ENCODE data around the gene SPIN2B. TPM values are rescaled to one million over a fixed set of nuclear protein-coding genes. Genes with fewer than 3 reads are reported as not detected.
"Not testable (repeated sequence)": the region's sequence is repeated elsewhere in the genome, so short reads cannot be mapped to it uniquely, and the experiment has no call there.

SPIN2B gene
- total and polyA plus RNA-seq, 2 donors (not counting 3 experiments of a cell fraction or from before 2014, with no cell fraction given), result 7.1 to 8.8 TPM

- ChIA-PET CTCF (no interaction called here), POLR2A (no interaction called here)
- H4K20me1 ChIP-seq (replicated peaks; ENCODE audit: control insufficient read depth, extremely low read depth, insufficient read depth, low read length), result no peaks in the 10 kb centered on the region
- peak overlapping the region; percentile 90 for H3K4me2 ChIP-seq (ENCODE audit: insufficient read depth, low read length)
- H3K27me3 ChIP-seq (ENCODE audit: control insufficient read depth in 2 of 2, insufficient read depth in 2 of 2, low read length in 2 of 2), result no peaks in the 10 kb centered on the region
- no peak for FAIRE-seq
- BruUV-seq (replicated peaks), result no TSS peak
- TF ChIP-seq JUN (IDR thresholded peaks at IDR 0.05; ENCODE audit: borderline replicate concordance, insufficient read depth, insufficient read length, low read depth) (no peak), GATA2 (IDR thresholded peaks at IDR 0.05; ENCODE audit: insufficient read depth, insufficient read length, low read depth, low read length) (no peak), MYC (IDR thresholded peaks at IDR 0.05; ENCODE audit: low read depth, low read length) (no peak), POLR2AphosphoS5 (IDR thresholded peaks at IDR 0.05; ENCODE audit: insufficient read depth, low read depth, low read length) (no peak), MAX (IDR thresholded peaks at IDR 0.05; ENCODE audit: insufficient read depth, insufficient read length) (no peak), FOS (IDR thresholded peaks at IDR 0.05; ENCODE audit: borderline replicate concordance, insufficient read depth, low read length) (no peak), CTCF (IDR thresholded peaks at IDR 0.05; ENCODE audit: extremely low read depth in 1 of 2, insufficient read depth in 1 of 2, low read depth in 1 of 2, low read length in 2 of 2) (no peak), POLR2A (IDR thresholded peaks at IDR 0.05; ENCODE audit: low read depth, low read length) (no peak), EZH2 (IDR thresholded peaks at IDR 0.05; ENCODE audit: borderline replicate concordance, low read depth, low read length, severe bottlenecking) (no peak)
- DNase-seq (ENCODE audit: low read depth, low spot score), result no peak
- H3K4me3 ChIP-seq (replicated peaks in 1 of 3; ENCODE audit: insufficient read depth in 1 of 3, low read depth in 1 of 3, low read length in 3 of 3), result peak overlapping the region; percentile 55 to 76 (median 61)
- H3K4me1 ChIP-seq (ENCODE audit: control insufficient read depth, extremely low read depth, insufficient read depth, low read length), result no peaks in the 10 kb centered on the region
- H3K27ac ChIP-seq (ENCODE audit: insufficient read depth, low read depth, low read length), result no peak overlapping the region
- intact Hi-C loops (cut with micrococcal nuclease) (loop anchor here (2.0 kb wide), 1 partner anchor 127 kb away; the partner anchor contains the start of gene SPIN3), dilution Hi-C loops (cut with MboI; ENCODE audit: extremely low pct_ligation_motif_present, low sequenced_read_pairs) (no loop called here)
- H3K36me3 ChIP-seq (ENCODE audit: control insufficient read depth in 2 of 2, extremely low read depth in 1 of 2, insufficient read depth in 2 of 2, low read length in 2 of 2), result no peaks in the 10 kb centered on the region
- H3K79me2 ChIP-seq (ENCODE audit: control insufficient read depth, insufficient read depth, low read length), result peaks cover 2% of the 10 kb centered on the region
- H3K9me3 ChIP-seq (replicated peaks; ENCODE audit: control insufficient read depth, insufficient read depth, low read length), result no peaks in the 10 kb centered on the region
- no peak overlapping the region for H2AFZ ChIP-seq (ENCODE audit: low read depth, low read length)
- H3K9ac ChIP-seq (replicated peaks; ENCODE audit: extremely low read depth, insufficient read depth, low read length), result peak overlapping the region; percentile 37
- H3K9me1 ChIP-seq (replicated peaks; ENCODE audit: control insufficient read depth, extremely low read depth, insufficient read depth, low read length), result no peaks in the 10 kb centered on the region
Observed at GRCh38 chrX:57121816-57122215, 468 bp upstream of the SPIN2B start.

- H3K4me1 ChIP-seq (ENCODE audit: control insufficient read depth, extremely low read depth, insufficient read depth, low read length); H4K20me1 ChIP-seq (replicated peaks; ENCODE audit: control insufficient read depth, extremely low read depth, insufficient read depth, low read length); H3K9me3 ChIP-seq (replicated peaks; ENCODE audit: control insufficient read depth, insufficient read depth, low read length); H3K27ac ChIP-seq (ENCODE audit: insufficient read depth, low read depth, low read length); H3K36me3 ChIP-seq (ENCODE audit: control insufficient read depth in 2 of 2, extremely low read depth in 1 of 2, insufficient read depth in 2 of 2, low read length in 2 of 2); H3K27me3 ChIP-seq (ENCODE audit: control insufficient read depth in 2 of 2, insufficient read depth in 2 of 2, low read length in 2 of 2); H3K9me1 ChIP-seq (replicated peaks; ENCODE audit: control insufficient read depth, extremely low read depth, insufficient read depth, low read length); dilution Hi-C loops (cut with MboI; ENCODE audit: extremely low pct_ligation_motif_present, low sequenced_read_pairs); CTCF ChIA-PET; BruUV-seq (replicated peaks); H3K79me2 ChIP-seq (ENCODE audit: control insufficient read depth, insufficient read depth, low read length); POLR2A ChIA-PET: not testable (repeated sequence)
- Histone ChIP-seq H2AFZ (ENCODE audit: low read depth, low read length) (peak overlapping the region; percentile 44), H3K9ac (replicated peaks; ENCODE audit: extremely low read depth, insufficient read depth, low read length) (peak overlapping the region; percentile 24), H3K4me2 (ENCODE audit: insufficient read depth, low read length) (peak overlapping the region; percentile 46), H3K4me3 (replicated peaks in 1 of 3; ENCODE audit: insufficient read depth in 1 of 3, low read depth in 1 of 3, low read length in 3 of 3) (peak overlapping the region in 2 of 3 experiments; percentile 59 to 61)
- DNase-seq (ENCODE audit: low read depth, low spot score) (peak; percentile 29), FAIRE-seq (peak; percentile 63)
- intact Hi-C loops (cut with micrococcal nuclease), result loop anchor here (2.0 kb wide), 1 partner anchor 126 kb away; the partner anchor contains the start of gene SPIN3
Observed at GRCh38 chrX:57120619-57121161, 658 bp downstream of the SPIN2B start.
